Camera-type eye (tissue), 1 donor: ENCODE results near the gene GSX1. TPM values are rescaled to one million over a fixed set of nuclear protein-coding genes. Genes with fewer than 3 reads are reported as not detected.

Experiments
- total RNA-seq: library from RNA; depleted of rRNA; stranded (reverse); fragments of >200 nt; gene quantifications from one replicate; pipeline ENCODE4 v1.2.3, GENCODE V29; 2014

The GSX1 gene
- total RNA-seq = not detected

GRCh38 chr13:27792393-27793218, at the start of gene GSX1:
Gene GSX1 (plus strand): TSS chr13:27792483. CDS start chr13:27792691, 208 bp downstream.

Other genes starting within 250 kb of the GSX1 start
- gene LNX2, start 172.0 kb upstream of the GSX1 start, total RNA-seq = 20.9 TPM
- gene POLR1D, start 170.6 kb upstream of the GSX1 start, total RNA-seq = 65.4 TPM
- gene PDX1, start 127.5 kb downstream of the GSX1 start, total RNA-seq = not detected
- not detected for gene CDX2, start 176.8 kb downstream of the GSX1 start, total RNA-seq
- gene URAD, start 196.2 kb downstream of the GSX1 start, total RNA-seq = not detected